Activated CD4-positive, alpha-beta T cell treated with anti-CD3 and anti-CD28 coated beads for 48 hours (primary cell): ENCODE results near the gene RARB.

Experiments
- DNase-seq: peaks from one replicate; pipeline ENCODE4 v3.0.0-alpha.2; 2020

Gene RARB

DNA sequence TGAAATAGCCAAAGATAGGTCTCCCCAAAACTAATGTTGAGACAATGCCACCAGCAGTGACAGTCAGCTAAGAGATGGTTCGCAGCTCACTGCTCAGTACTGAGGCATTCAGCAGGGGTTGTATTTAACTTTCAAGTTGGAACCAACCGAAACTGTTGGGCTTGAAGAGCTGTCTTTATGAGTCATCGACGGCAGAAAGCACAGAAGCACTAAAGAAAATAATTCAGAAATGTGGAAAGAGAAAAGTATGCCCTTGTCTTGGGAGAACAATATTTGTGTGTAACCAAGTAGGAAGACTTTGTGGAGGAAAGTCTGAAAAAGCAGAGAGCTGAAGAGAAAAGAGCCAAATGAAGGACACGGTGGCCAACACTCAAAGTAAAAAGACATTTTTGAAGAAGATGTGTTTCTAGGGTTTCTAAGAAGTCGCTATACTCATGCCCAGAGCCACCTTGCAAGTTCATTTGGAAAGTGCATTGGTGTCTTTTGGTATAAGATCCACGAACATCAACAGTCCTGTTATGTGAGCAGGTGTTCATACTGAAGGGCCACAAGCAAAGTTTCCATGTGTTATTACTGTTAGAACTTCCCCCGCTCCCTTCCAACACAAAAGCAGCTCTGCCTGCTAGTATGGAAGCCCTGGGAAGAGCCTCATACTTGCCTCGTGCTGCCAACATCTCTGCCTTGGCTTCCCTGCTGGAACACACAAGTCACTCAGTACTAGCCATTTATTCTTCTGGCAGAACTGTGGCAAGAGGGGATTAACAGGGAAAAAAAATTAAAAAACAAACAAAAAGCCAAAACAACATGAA, 4.1 kb upstream of the RARB start:
- DNase-seq, result no peak

- DNase-seq, result no peak
Observed at GRCh38 chr3:25424614-25425013, 3.4 kb upstream of the RARB start.

DNA sequence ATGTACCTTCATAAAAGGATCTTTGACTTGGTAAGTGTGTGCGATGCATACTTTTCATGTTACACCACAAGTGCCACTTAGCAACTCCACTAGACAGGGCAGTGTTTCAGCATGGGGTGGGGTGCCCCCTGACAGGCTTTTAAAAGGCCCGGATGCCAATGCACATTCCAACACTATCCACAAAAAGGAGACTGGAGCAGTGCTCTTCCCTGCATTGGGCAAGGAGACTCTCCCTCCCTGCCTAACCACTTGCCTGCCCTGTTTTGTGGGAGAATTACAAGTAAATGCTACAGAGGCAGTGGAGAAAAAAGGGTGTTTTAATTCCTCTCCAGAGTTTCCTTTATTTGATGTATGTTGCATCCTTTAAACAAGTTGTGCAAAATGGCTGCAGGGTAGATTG, 1.7 kb upstream of the RARB start:
- DNase-seq, result no peak

GRCh38 chr3:25427155-25427554, 908 bp upstream of the RARB start:
- no peak for DNase-seq

DNA sequence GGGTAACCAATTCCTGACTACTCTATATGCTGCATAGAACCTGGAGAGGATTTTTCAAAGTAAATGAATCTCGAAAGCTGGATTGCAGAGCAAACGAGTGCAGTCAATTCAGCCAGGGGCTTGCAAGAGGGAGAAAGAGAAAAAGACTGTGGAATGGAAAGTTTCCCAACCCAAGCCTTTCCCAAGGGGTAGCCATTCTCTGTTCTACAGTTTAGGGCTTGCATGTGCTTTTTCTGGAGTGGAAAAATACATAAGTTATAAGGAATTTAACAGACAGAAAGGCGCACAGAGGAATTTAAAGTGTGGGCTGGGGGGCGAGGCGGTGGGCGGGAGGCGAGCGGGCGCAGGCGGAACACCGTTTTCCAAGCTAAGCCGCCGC, 511 bp upstream of the RARB start:
- no peak for DNase-seq

DNA sequence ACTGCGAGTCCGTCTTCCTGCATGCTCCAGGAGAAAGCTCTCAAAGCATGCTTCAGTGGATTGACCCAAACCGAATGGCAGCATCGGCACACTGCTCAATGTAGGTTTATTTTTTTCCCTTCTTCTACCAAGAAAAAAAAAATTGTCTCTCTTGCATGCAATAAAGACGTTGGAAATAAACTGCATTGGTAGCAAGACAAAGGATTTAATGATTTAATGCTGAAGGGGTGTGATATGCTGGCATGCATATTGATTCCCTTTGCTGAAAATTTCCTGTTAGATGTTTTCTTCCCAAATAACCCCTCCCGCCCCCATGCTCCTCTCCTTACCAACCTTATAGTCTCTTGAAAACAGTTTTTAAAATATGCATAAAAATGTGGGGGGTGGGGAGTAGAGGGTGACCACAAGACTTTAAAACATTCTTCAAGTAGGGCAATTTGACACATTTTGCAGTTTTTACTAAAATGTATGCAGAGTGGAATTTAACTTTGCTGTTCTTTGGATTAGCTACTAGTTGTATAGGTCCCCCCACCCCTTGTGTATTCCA, 799 bp downstream of the RARB start:
- DNase-seq, result no peak

DNA sequence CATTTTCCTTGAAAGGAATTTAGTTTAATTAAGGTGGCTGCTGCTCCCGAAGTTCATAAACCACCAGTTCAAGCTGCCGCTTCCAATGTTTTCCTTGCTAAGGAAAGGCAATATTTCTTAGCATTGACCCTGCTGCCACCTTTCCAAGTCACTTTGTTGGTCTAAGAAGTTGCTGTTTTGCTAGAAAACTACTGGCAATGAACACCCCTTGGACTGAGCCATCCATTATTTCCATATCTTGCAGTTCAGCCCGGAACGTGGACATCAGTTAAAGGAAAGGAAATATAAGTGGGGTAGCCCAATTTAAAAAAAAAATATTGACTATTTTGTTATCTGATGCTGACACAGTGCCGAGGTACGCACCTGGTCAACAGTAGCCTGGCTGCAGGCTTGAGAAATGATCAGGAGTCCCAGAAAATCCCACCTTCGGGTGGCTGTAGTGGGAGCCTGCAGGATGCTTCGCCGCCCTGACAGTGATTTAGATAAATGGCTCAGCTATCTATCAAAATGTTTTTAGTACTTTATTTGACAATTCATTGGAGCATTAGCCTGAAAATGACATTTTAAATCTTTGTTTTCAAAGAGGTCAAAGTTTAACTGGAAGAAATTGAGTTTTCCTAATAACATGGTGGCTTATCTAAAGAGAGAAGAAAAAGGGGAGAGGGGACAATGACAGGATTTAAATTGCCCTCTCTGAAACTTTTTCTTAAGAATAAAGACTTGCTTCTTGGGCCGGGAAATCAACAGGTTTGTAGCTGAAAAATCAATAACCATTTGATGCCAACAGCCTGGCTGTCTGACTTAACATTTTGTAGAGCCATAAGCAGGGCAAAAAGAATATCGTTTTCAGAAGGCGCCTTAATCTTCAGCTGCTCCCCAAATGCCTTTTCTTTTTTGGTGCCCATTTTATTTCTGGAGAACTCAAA, 1.6 kb downstream of the RARB start:
- DNase-seq, result no peak

GRCh38 chr3:25430287-25430934, 2.3 kb downstream of the RARB start:
- no peak for DNase-seq

DNA sequence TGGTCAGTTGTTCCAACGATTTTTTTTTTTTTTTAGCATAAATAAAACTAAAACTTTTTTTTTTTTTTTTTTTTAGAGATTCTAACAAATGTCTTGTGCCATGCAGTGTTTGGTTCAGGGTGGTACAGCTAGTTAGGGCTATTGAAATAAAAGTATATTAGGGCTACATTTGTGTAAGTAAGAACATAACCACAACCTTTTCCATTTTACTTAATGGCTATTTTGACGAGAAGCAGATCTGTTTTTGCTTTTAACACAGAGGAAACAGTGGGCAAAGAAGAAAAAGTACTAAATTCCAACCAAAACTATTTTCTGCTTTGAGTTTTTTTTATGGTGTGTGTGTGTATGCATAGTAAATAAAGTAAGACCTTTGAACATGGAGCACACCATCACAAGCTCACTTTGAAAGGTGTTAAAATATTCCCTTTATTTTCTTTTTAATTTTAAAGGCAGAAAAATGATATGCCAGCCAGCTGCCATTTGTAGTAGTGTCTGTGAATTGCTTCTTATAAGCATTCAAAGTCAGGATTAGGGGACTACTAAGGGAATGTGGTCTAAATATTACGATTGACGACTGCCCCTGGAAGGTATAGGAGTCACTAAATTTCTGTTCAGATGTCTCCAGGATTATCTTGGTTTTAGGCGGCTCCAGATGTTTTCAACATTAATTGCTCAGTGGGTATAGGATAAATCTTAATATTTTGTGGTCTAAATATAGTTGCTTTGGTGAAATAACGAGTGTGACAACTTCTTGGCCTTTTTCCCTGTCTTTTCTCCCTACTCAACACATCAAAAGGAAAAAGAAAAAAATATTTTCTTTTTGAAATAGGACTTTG, 3.1 kb downstream of the RARB start:
- no peak for DNase-seq

GRCh38 chr3:25432176-25432720, 4.2 kb downstream of the RARB start:
- no peak for DNase-seq

DNA sequence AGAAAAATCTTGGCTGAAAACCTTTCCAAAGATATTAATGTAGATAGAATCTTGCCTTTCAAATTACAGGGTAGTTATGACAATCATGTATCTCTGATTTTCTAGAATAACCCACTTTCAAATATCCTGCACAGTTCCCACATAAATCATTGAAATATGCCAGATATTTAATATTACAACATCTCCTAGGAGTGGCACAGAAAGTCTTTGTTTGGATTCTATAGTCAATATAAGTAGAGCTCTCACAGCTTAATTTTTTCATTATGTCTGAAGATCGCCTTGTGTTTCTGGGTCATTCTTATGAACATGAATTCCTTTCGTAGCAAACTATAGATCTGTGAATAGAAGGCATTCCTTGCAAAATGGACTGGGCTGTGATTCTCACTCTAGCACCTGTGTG, 5.0 kb downstream of the RARB start:
- DNase-seq, result no peak

- no peak for DNase-seq
Observed at GRCh38 chr3:25433868-25434267, 5.8 kb downstream of the RARB start.

DNA sequence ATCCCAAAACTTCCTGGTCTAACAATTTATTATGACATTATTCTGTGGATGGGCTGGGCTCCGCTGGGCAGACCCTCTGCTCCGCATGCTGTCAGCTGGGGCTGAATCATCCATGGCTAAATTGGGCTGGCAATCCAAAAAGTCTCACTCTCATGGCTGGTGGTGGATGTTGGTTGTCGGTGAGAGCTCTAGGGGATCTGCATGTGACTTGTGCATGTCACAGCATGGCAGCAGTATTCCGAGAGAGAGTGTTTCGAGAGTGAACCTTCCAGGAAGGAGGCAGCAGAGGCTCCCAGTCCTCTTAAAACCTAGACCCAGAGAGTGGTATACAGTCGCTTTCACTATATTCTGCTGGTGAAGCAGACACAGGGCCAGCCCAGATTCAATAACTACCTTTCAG, 9.9 kb downstream of the RARB start:
- DNase-seq, result no peak

GRCh38 chr3:25438791-25439555, 10.9 kb downstream of the RARB start:
- no peak for DNase-seq

DNA sequence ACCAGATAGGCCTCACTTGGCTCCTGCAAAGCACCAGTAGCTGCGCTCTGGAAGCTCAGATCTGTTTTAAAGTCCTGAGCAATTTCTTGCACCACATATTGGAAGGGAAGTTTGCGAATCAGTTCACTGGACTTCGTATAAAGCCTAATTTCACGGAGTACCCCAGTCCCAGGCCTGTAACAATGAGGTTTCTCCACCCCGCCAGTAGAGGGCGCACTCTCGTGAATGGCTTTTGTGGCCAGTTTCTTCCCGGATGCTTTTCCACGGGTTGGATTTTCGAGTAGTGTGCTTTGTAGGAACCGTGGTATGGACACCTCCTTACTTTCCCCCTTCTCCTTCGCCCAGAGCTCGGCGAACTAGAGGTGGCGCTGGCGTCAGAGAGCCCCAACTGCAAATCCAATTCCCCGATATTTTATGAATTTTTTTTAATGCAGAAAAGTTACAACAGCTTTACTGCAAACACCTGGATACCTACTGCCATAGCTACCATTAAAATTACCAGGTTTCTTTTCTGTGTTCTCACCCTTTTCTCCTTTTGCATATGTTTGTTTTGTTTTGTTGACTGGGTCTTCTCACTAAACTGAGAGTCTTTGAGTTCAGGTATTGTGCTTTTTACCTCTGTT, 13.3 kb downstream of the RARB start:
- peak; percentile 38 for DNase-seq

DNA sequence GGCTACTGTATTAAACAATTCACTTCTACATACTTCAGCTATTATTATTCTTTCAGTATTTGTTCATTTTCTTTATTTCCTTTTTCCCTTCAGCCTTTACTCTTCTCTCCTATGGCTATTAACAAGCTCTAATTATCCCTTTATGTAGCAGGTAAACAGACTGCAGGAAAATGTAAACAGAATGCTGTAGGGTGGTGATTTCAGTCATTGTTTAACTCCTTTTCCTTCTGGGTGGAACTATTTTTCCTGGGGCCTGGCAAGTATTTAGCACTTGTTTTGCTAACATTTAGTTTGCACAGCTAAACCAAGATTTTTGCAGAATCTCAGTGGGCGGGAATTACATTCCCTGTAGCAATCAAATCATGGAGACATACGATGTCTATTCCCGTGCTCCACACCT, 14.4 kb downstream of the RARB start:
- DNase-seq, result no peak

- no peak for DNase-seq
Observed at GRCh38 chr3:25444273-25444672, 16.2 kb downstream of the RARB start.

- DNase-seq, result no peak
Observed at GRCh38 chr3:25445731-25446130, 17.7 kb downstream of the RARB start.

DNA sequence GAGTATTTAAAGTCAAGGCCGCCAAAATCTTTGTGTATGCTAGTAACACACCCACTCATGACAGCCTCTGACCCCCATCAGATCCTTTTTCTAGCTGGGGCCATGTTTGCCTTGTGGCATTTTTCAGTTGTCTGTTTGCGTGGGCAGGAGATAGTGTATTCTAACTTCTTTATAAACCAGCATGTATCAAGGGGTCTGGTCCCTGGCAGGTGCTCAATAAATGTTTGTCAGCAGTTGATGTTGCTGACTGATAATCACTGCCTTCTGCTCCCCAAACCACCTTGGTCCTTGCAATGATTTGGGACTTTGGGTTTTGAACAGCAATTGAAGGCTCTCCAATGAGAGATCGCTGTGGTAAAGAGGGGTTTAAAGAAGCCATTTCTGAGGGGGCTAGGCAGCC, 19.2 kb downstream of the RARB start:
- DNase-seq, result no peak

GRCh38 chr3:25447925-25448324, 19.9 kb downstream of the RARB start:
- DNase-seq, result no peak
